HG02884 (cell line): Measurements from ENCODE around the gene EFCC1.

Experiments
- ATAC-seq: cut with Tn5 transposase; IDR thresholded peaks from one replicate; pipeline ENCODE4 v1.9.1; 2021; ENCODE audit warnings: mild to moderate bottlenecking, moderate library complexity; ENCODE audit not compliant: unreplicated experiment

The EFCC1 gene

GRCh38 chr3:129014148-129014547, 13.0 kb downstream of the EFCC1 start:
- no peak for ATAC-seq

GRCh38 chr3:129014793-129015345, 13.8 kb downstream of the EFCC1 start:
- ATAC-seq: no peak

GRCh38 chr3:129015388-129016105, 14.4 kb downstream of the EFCC1 start:
- no peak for ATAC-seq

GRCh38 chr3:129016356-129016719, 15.2 kb downstream of the EFCC1 start:
- ATAC-seq: no peak

- ATAC-seq: no peak
Measured at GRCh38 chr3:129016720-129017483, 15.8 kb downstream of the EFCC1 start.

GRCh38 chr3:129017484-129017899, 16.4 kb downstream of the EFCC1 start:
- no peak for ATAC-seq

GRCh38 chr3:129018271-129018670, 17.2 kb downstream of the EFCC1 start:
- no peak for ATAC-seq

GRCh38 chr3:129018751-129019150, 17.6 kb downstream of the EFCC1 start:
- ATAC-seq: no peak

GRCh38 chr3:129019266-129019665, 18.2 kb downstream of the EFCC1 start:
- ATAC-seq: no peak

GRCh38 chr3:129020691-129021090, 19.6 kb downstream of the EFCC1 start:
- no peak for ATAC-seq

GRCh38 chr3:129021140-129021551, 20.0 kb downstream of the EFCC1 start:
- no peak for ATAC-seq

- ATAC-seq: no peak
Measured at GRCh38 chr3:129022114-129023007, 21.3 kb downstream of the EFCC1 start.

- ATAC-seq: no peak
Measured at GRCh38 chr3:129023008-129023358, 21.9 kb downstream of the EFCC1 start.

- no peak for ATAC-seq
Measured at GRCh38 chr3:129023909-129024308, 22.8 kb downstream of the EFCC1 start.

GRCh38 chr3:129025108-129025507, 24.0 kb downstream of the EFCC1 start:
- ATAC-seq: no peak

- ATAC-seq: no peak
Measured at GRCh38 chr3:129025691-129026435, 24.8 kb downstream of the EFCC1 start.

GRCh38 chr3:129026728-129027543, 25.8 kb downstream of the EFCC1 start:
- peak; percentile 100 for ATAC-seq

- ATAC-seq: no peak
Measured at GRCh38 chr3:129027544-129027880, 26.4 kb downstream of the EFCC1 start.

- ATAC-seq: no peak
Measured at GRCh38 chr3:129028866-129029265, 27.8 kb downstream of the EFCC1 start.

- ATAC-seq: no peak
Measured at GRCh38 chr3:129030611-129031010, 29.5 kb downstream of the EFCC1 start.
